IPS-NIHi11 (cell line): ENCODE results near the gene RNF144A.

Experiments used
- DNase-seq: peaks from one replicate; pipeline ENCODE4 v3.0.0; 2012; ENCODE audit warnings: mixed read lengths, low spot score

Gene RNF144A

DNA sequence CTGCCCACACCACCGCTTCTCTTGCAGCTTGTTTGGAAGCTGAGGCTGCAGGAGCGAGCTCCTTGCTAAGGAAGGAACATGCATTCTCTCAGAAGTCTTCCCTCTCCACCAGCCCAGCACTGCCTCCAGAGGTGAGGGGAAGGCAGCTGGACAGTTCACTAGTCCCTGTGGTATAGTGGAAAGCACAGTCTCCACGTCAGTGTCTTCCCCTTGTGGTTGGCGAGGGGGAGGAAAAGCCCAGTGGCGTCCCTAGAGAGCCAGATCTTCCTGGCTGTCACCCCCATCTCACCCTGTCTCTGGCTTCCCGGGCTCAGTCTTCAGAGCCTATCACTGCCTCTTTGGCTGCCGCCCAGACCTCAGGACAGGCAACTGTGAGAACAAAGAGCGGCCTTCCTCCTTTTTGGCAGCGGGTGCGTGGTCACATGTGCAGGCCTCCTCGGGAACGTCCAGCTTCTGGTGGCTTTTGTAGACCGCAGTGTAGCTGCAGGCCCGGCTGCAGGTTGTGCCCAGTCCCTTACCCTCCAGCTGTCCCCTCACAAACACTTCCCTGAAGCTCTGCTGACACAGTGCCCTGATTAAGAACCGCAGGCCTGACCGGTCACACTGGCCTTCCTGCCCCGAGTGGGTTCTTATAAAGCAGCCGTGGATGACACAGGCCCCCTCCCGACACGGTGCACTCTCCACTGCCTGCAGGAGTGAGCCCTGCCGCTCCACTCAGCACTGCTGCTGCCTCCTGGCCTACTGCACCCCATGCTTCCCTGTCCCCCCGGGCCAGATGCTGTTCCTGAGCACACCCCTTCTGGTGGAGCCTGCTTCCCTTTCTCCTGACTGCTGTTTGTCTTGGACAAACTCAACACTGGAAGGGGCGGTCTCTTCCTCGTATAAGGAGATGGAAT lies 90.9 kb downstream of the RNF144A start:
- DNase-seq: no peak

DNA sequence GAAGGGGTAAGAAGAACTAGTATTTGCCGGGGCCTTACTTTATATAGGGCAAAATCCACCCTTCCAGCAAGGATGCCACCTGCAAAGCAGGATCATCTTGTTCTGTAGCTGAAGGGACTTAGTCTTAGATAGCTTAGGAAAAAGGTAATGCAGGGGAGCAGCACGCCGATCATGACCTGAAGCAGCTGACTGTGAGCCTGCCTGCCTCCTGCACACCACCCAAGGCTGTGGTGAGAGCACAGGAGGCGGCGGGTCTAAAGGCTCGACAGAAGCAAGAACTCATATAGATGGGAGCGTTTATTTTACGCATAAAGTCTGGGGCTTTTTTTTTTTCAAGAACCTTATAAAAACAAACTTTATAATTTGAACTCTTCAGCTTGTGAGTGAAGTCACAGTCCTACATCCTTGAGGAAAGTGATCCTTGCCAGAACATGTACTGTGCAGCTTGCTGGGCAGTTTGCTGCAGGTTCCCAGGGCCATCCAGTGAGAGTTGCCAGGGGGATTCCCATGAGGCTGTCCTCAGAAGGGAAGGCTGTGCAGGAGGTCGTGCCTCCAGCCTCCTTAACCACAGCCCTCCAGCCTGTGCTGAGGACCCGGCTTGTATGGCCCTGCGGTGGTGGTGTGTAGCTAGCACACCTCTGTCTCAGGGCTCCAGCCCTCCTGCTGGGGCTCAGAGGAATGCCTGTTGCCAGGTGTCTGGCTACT lies 92.1 kb downstream of the RNF144A start:
- no peak for DNase-seq

DNA sequence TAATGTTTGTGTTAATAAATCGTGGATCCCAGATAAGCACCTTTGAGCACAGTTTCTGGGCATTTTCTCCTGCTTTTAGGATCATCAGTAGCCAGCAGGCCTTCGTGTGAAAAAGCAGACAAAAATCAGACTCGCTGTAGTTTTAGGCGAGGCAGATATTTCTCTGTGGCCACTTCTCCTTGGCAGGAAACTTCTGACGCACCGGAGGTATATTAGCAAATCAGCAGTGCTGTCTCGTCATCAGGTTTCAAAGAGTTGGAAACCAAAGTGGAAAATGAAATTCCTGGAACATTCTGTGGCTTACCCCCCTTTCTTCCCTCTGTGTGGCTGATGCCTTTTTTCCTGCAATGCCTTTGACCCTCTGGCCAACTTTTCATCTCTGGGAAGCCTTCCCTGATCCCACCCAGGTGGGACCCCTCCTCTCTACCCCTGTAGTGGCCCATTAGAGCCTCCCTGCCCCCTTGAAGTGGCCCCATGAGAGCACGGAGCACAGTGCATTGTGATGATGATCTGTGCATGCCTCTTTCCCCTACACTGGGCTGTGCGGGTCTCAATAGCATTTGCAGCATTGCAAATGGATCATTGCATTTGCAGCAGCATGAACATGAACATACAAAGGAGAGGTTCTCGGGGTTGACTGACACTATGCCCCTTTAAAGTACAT lies 93.3 kb downstream of the RNF144A start:
- no peak for DNase-seq

DNA sequence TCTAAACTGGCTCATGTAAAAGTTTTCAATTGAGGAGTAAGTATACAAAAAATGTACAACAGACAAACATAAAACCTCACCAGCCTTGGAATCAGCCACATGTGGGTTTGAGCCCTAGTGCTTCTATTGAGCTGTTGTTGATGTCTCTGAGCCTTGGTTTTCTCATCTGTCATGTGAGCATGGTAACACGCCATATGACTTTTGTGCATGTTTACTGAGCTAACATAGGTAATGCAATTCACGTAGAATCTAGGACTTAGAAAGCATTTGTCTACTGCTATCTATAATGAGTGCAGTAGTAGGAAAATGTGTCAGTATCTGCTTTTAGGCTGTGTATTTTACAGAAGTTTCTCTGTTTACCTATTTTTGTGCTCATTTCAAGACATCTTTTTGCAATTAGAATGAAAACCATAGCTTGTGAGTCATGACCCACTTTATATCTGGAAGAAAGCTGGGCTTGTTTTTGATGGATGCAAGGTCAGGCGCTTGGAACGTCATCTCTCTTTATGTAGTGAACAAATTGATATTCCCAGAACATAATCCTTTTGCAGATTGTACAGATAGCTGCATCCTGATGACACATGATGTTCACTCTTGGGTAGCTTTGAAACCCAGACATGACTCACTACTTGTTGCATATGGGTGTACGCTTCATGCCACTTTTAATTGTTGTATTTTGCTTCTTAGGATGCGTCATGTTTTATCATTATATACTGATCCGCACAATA lies 94.3 kb downstream of the RNF144A start:
- no peak for DNase-seq

DNA sequence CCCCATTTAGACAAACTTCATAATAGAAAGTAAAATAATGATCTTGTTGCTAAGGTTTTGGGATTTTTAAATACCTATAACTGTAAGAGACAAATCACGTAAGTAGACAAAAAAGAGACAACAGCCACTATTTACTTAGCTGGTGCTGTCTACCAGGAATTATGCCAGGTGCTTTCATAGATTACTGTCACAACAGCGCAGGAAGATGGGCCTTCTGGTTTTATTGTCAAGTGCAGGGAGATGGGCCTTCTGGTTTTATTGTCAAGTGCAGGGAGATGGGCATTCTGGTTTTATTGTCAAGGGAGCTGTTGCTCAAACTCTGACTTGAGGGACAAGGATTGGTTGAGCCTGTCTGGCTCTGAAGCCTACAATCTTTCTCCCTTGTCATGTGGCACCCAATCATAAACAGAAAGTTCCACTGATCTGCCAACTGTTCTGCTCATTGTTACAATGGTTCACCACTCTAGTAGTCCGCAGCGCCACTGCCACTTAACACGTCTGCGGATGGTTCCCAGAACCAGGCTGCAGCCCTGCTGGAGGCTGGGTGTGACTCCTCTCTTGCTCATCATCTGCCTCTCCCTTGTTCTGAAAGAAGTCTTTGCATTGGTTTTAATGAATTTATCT lies 95.0 kb downstream of the RNF144A start:
- DNase-seq: no peak

DNA sequence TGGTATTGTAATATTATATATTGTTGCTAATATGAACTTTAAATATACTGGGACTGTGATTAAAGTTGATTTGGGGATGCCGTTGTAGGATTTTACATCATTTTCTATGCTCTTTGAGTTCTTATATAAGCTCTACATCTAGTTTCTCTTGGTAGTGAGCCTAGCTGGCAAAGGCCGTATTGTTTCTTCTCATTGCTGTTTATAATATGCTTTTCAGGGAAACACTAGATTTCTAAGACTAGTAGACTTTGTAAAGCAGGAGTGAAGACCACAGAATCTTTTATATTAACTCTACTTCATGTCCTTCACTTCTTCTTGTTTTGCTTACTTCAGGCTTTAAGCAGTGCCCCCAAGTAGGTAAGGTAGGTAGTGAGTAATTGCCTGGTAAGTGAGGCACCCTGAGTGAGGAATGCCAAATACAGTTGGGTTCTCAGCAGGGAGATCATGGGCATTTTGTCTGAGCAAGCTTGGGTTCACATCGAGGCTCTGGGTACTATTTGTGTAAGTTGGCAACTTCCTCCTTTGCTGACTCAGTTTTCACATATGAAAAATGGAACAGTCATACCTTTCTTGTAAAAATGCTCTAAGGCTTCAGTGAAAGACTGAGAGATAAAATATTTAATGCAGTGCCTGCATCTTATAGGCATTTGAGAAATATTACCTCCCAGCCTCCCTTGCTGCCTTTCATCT lies 96.4 kb downstream of the RNF144A start:
- DNase-seq: no peak

DNA sequence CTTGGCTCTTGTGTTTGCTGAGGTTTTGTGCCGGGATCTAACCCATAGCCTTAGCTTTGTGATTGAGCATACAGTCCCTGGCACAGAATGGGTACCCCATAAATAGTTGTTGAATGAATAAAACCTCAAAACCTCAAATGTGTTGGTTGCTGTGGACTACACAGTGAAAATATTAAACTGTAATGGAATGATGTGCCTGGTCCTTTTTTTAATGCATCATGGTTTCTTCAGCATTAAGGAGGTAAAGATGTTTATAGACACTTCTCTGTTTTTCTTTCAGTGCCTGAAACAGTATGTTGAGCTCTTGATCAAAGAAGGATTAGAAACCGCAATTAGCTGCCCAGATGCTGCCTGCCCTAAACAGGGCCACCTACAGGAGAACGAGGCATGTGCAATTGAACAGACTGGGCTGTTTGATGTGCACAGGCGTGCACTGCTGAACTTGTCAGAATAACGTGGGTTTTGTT lies 97.0 kb downstream of the RNF144A start:
- DNase-seq: peak; percentile 35

DNA sequence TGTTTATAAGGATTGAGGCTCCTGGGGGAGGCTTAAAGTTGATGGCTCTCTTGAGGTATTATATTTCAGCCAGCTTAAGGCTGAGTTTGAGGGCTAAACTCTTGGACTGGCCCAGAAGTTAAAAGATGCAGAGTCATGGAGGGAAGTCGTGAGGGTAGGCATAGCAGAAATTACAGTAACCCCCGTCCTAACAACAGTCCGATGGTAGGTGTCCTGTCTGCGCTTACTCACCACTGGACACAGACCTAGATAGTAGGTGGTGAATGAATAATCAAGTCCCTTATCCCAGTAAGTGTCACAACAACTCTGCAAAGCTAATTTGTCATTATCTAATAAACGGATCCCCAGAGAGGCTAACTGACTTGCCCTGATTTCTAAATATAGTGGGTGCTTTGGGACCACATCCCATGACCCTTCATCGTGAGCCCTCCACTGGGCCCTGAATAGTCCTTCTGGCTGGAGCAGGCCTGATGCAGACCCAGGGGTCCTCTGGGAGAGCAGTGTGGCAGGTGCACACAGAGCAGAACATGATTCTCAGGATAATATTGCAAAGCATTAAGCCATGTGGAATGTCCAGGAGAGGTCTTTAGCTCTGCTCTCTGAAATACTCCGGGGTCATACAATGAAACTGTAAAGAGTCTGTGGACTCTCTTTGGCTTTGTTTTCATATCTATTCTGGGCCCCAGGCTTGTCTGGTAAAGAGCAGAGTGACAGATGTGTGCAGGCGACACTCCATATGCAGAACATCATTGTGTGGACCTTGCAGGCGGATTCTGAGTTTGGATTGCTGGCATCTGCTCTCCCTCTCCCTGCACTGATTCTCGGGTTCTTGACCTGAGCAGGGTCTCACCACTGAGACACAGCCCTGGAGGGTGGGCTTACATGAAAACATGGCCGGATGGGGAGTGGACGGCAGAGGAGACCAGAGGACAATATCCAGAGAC lies 98.1 kb downstream of the RNF144A start:
- DNase-seq: no peak

DNA sequence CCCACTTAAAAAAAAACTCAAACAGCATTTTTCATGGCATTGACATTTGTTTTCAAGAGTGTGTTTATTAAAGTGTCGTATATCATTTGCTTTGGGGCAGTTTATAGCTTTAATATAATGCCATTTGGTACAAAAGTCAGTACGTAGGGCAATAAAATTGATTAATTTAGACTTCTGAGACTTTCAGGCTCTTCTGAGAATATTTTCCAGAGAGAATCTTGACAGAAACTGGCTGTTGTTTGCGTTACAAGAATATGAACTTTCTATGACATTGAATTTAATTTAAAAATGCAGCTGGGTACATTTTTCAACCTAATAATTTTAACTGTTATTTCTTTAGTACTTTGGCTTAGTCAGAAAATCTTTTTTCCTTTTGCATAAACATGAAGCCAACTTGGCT lies 98.9 kb downstream of the RNF144A start:
- no peak for DNase-seq

DNA sequence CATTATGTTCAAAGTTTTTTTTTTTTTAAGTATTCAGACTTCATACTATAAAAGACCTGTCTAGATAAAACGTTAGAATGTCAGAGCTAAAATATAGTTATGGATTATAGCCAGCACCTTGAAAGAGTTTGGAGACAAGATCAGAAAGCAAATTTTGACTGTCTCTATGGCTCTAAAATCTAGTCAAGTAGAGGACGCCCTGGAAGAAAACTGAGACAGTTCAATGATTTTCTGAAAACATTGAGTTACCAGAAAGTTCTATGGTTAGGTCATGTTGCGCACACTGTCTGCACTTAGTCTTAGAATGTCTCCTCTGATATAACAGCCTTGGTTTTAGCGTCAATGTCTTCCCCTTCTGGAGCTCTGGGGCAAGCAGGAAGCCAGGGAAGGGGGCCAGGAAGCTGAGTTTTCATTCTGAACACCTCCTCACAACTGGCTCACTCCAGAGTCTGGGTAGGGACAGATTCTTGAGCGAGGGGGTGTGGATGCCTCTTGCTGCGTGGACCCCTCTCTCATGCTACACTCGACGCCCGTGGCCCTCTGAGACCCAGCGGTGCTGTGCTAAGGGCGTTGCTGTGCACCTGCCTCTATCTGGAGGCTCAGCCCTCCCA lies 99.5 kb downstream of the RNF144A start:
- DNase-seq: no peak

DNA sequence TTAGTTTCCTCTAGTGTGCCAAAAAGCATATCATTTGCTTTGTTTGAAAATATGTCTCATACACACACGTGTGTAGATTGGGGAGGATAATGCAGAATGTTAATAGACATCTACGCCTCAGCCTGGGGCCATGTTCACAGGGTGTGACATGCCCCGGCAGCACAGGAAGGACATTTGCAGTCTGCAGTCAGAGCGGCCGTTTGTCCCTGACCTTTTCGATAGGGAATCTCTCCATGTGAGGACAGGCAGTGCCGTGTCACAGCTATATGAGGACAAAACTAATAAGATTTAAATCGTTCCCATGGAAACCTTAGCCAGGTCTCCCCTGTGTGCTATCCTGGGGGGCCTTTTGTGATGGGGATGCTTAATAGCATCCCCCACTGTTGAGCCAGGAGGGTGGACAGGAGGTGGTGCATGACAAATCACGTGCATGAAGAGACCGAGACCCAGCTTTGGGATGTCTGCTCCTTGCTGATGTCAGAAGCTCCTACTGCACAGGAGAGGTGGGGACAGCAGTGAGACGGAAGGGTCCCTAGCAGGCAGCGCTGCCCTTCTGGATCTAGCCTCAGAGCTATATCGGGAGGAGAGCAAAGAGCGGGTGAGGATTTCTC lies 100.6 kb downstream of the RNF144A start:
- DNase-seq: no peak

DNA sequence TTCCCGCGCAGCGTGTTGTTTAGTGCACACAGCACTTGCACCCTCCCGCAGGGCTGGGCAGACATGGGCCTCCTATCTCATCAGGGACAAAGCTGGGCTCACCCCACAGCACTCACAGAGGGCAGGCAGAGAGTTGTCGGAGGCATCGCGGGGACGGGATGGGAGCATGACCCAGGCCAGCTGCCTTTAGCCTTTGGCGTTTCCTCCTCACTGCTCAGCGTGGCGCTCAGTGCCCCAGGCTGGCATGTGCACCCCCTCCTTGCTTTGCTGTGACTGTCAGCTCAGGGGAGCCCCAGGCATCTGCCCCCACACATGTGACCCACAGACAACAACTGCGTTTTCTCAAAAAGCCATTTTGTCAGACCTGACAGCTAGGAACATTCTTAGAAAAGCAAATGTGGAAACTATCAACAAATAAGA lies 101.1 kb downstream of the RNF144A start:
- no peak for DNase-seq

DNA sequence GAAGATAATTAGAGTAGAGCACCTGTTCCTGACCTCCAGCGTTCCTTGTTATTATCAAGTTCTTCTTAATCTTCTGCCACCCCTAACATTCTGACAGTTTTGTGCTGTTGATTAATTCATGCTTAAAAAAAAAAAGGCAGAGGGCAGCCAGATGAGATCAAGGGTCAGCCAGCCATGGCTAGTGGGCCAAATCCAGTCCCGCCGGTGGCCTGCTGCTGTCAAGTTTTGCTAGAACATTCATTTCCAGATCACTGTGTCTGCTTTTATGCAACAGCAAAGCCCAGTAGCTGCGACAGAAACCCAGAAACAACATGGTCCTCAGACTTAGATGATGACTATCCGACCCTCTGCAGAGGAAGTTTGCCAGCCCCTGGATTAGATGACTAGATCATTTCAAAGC lies 101.6 kb downstream of the RNF144A start:
- no peak for DNase-seq

DNA sequence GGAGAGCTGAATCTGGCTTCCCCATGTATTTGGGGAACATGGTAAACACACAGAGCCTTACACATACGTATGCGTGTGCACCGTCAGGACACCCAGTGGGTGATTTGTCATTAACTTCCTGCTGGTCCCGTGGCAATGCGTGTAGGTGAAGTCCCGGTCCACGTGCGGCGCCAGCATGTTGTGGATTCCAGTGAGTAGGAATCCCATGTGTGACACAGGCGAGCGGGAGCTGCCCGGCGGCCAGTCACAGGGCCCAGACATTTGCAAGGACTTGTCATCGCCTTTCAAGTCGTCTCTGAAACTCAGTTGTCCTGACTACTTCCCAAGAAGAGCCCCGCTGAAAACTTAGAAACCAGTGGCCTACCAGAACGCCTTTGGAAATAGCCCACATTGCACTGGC lies 102.0 kb downstream of the RNF144A start:
- DNase-seq: no peak

DNA sequence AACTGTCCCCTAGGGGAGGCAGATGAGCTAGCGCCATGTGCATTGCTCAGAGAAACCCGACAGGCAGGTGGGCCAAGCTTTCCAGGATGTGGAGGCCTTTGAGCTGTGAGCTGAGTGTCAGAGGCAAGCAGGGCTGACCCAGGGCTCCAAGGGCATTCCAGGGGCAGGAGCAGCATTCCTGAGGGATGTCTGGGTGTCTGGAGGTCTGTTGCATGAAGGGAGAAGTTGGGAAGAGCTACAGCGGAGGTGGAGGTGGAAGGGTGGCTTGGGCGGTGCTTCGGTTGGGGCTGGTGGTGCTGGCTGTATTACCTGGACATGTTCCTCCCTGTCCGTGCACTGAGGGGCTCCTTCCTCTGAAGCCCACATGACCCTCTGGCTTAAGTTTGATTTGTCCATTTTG lies 102.8 kb downstream of the RNF144A start:
- no peak for DNase-seq

DNA sequence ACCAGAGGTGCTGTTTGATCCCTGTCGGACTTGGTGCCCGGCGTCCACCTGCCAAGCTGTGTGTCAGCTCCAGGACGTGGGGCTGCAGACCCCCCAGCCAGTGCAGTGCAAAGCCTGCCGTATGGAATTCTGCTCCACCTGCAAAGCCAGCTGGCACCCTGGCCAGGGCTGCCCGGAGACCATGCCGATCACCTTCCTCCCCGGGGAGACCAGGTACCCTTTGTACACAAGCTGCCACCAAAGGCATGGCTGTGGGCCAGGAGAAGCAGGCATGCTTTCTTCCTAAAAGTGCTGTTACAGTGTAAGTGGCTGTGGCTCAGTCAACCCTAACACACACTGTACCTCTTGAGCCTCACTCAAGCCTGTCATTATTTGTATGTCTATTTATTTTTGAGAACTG lies 103.3 kb downstream of the RNF144A start:
- no peak for DNase-seq

DNA sequence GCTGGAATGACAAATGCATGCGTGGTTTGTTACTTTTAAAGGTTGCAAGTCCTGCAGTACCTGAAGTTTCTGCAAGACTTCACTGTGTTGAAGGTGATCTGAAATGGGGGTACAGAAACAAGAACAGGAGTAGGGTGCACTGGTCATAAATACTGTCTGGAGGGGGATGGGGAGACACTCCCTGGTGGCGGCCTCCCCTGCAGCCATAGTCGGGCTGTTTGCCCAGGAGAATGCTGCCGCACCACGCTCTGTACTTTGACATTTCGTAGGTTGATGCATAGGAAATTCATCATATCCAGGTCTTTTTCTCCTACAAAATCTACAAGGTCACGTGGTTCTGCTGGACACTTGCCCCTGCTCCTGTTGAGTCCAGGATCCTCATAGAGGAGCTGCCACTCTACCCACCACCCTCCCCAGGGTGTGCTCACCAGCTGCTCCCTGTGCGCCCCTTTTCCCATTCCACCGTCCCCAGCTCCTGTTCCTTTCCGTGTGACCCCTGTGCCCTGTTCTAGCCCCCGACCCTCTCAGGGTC lies 103.8 kb downstream of the RNF144A start:
- no peak for DNase-seq

DNA sequence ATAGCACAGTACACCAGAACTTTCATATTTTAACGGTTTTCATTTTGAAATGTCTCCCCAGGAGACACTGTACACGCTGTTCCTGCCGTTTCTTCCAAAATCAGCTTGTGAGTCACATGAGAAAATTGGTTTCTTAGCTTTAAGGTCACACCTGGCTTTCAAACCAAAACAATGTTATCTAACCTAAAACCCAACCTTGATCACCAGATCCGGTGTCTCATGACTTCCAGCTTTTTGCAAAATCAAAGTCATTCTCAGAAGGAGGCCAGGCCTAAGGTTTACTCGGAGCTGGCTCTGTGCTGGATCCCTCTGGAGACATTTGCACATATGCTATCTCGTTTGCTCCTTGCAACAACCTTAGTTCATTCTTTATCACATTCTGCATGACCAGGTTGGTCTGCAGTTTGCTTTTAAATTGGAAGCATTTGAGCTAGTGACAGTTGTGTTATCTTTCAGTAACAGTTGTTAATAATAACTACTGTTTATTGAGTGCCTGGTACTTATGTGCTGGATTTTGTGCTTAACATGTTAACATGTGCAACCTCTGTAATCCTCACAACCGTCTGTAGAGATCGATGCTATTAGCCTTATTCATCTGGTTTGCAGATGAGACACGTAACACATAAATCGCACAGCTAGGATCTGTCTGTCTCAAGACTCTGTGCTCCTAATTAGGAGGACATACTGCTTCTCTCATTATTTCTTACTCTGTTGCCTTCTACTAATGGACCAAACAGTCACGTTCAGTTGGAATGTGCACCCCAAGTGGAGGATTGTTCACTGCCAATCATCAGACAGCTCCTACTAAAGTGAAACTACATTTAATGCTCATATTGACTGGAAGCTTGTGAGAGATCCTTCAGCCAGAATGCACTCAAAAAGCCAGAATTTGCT lies 105.5 kb downstream of the RNF144A start:
- DNase-seq: no peak
